AG09319 (cell line): ENCODE measurements around the gene CC2D2A.
A peak's percentile ranks its signal among the peaks of the same experiment; 100 is the strongest.

ENCODE experiments used
- DNase-seq: peaks from one replicate; pipeline ENCODE4 v3.0.0-alpha.2; 2010; ENCODE audit warnings: low read depth; ENCODE audit errors: extremely low read depth
- CTCF ChIP-seq: IDR thresholded peaks from 2 replicates; pipeline ENCODE4 v1.5.1; 2011; ENCODE audit warnings: low read depth, mild to moderate bottlenecking, inconsistent platforms, low read length, moderate library complexity

CC2D2A gene

GRCh38 chr4:15638418-15638817 lies 168.7 kb downstream of the CC2D2A start:
- no peak for DNase-seq
- no peak for TF ChIP-seq CTCF

GRCh38 chr4:15648600-15648999 lies 178.9 kb downstream of the CC2D2A start:
- no peak for DNase-seq
- no peak for TF ChIP-seq CTCF

- no peak for DNase-seq
- TF ChIP-seq CTCF: peak; percentile 56
These were observed 180.3 kb downstream of the CC2D2A start for GRCh38 chr4:15649914-15650545.
